Muscle of leg (tissue), 11 donors: ENCODE results near the gene FGGY. TPM values are rescaled to one million over a fixed set of nuclear protein-coding genes. Genes with fewer than 3 reads are reported as not detected.
A peak's percentile ranks its signal among the peaks of the same experiment; 100 is the strongest.
"Not testable (repeated sequence)": the region's sequence is repeated elsewhere in the genome, so short reads cannot be mapped to it uniquely, and the experiment has no call there.

Experiments
- DNase-seq: peaks from one replicate; pipeline ENCODE4 v3.0.0; 2013
- H3K27ac ChIP-seq: one replicate; pipeline ENCODE4 v1.5.1; 2013; ENCODE audit warnings: mild to moderate bottlenecking, low read length, control low read depth
- H3K27me3 ChIP-seq: one replicate; pipeline ENCODE4 v1.6.1; 2013; ENCODE audit warnings: low read length; ENCODE audit not compliant: control insufficient read depth, insufficient read depth
- H3K36me3 ChIP-seq: one replicate; pipeline ENCODE4 v1.6.1; 2013; ENCODE audit warnings: low read length; ENCODE audit not compliant: control insufficient read depth, insufficient read depth
- H3K4me1 ChIP-seq: one replicate; pipeline ENCODE4 v1.6.1; 2013; ENCODE audit warnings: low read length; ENCODE audit not compliant: control insufficient read depth, insufficient read depth
- H3K4me3 ChIP-seq: one replicate; pipeline ENCODE4 v1.5.1; 2013; ENCODE audit warnings: low read length, control low read depth
- H3K9me3 ChIP-seq: replicated peaks from 2 replicates; pipeline ENCODE4 v1.6.1; 2013; ENCODE audit warnings: low read depth, low read length; ENCODE audit not compliant: control insufficient read depth
- WGBS: methylation state at CpG from one replicate; pipeline ENCODE4 v1.1.5; 2013; ENCODE audit warnings: missing lambda C conversion rate; ENCODE audit not compliant: insufficient coverage; 5-methylcytosine and 5-hydroxymethylcytosine counted together
- polyA plus RNA-seq, 8 donors: library from polyadenylated mRNA; unstranded; fragments of 120-200 nt; gene quantifications; one replicate each; pipeline versions ENCODE4 v1.2.1 to v1.2.3, GENCODE V29; 2013; ENCODE audit warnings: inconsistent platforms in 1 of 8, low replicate concordance in 1 of 8; ENCODE audit not compliant: insufficient read length in 8 of 8, insufficient read depth in 1 of 8
- total RNA-seq: library from RNA; stranded (reverse); fragments of 120-200 nt; gene quantifications from one replicate; pipeline ENCODE4 v1.2.4, GENCODE V29; 2013

FGGY gene
- total and polyA plus RNA-seq, 9 donors, result 8.0 to 23.7 (median 12.7) TPM

- Histone ChIP-seq H3K4me3 (no peak overlapping the region), H3K27me3 (no peaks in the 10 kb centered on the region), H3K36me3 (no peaks in the 10 kb centered on the region), H3K9me3 (no peaks in the 10 kb centered on the region), H3K4me1 (no peaks in the 10 kb centered on the region), H3K27ac (no peak overlapping the region)
- no CpG with 5 or more reads among the region's 1 CpG for WGBS
- DNase-seq, result no peak
These were observed 334.8 kb downstream of the FGGY start for GRCh38 chr1:59631561-59632255.

- DNase-seq, result no peak
- H3K36me3 ChIP-seq, result no peaks in the 10 kb centered on the region
- peaks cover 11% of the 10 kb centered on the region for H3K4me1 ChIP-seq
- no peaks in the 10 kb centered on the region for H3K9me3 ChIP-seq
- no peak overlapping the region for H3K4me3 ChIP-seq
- WGBS, result no CpG with 5 or more reads among the region's 2 CpGs
- H3K27ac ChIP-seq, result no peak overlapping the region
- H3K27me3 ChIP-seq, result no peaks in the 10 kb centered on the region
These were observed 338.2 kb downstream of the FGGY start for GRCh38 chr1:59635097-59635496.

DNA sequence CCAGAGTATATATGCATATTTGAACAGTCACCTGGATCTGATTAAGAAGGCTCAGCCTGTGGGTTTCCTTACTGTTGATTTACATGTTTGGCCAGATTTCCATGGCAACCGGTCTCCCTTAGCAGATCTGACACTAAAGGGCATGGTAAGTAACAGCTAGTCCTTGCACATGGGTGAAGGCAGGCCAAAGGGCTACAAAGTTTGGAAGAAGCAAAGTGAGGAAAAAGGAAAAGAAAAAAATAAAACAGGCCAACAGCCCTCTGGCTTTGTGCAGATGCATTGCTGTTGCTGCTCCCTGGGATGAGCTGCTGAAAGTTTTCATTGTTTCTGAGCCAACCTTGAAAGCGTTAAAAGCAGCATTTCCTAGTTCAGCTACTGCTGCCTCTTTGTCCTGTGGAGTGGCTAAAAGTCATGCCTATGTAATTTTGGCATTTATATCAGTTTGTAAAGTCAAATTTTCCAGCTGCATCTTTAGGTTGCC lies 341.4 kb downstream of the FGGY start:
- peak; percentile 92 for DNase-seq
- H3K27ac ChIP-seq, result peak overlapping the region; percentile 71
- no peak overlapping the region for H3K4me3 ChIP-seq
- no peaks in the 10 kb centered on the region for H3K9me3 ChIP-seq
- no peaks in the 10 kb centered on the region for H3K27me3 ChIP-seq
- 10% methylated on average over 2 of the region's 2 CpGs for WGBS
- H3K36me3 ChIP-seq, result no peaks in the 10 kb centered on the region
- H3K4me1 ChIP-seq, result peaks cover 13% of the 10 kb centered on the region

DNA sequence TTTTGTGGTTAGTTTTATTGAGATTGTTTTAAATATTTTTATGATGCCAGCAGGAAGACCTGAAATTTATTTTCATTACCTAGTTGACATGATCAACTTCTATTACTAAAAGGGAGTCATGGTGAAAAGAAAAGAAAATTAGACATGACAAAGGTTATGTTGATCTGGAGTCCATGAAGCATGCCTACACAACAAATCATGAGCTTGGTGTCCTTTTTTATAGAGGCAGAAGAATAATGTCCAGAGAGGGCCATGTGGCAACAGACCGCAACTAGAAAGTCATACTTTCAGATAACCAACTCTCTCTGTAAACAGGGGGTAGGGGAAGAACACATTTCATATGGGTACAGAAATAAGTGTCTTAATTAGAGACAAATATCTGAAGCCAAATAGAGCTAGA lies 342.4 kb downstream of the FGGY start:
- H3K4me1 ChIP-seq, result peaks cover 13% of the 10 kb centered on the region
- no peak overlapping the region for H3K27ac ChIP-seq
- no peaks in the 10 kb centered on the region for H3K9me3 ChIP-seq
- no peaks in the 10 kb centered on the region for H3K36me3 ChIP-seq
- H3K27me3 ChIP-seq, result no peaks in the 10 kb centered on the region
- no peak for DNase-seq
- WGBS, result no CpG with 5 or more reads among the region's 1 CpG
- H3K4me3 ChIP-seq, result no peak overlapping the region

DNA sequence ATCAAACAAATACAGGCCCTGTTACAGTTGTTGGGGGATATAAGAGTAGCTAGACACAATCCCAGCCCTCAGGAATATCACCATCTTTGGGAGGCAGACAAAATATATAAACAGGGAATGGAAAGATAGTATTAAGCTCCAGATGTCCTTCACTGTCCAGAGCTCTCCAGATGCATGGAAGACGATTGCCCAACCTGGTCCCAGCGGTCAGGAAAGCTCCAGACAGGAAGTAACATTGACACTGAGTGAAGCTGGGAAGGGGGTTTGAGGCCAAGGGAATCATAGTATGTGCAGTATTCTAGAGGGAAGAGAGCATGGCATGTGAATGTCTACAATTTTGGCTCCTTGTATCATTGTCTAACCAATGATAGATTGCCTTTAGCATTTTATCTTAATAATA lies 344.0 kb downstream of the FGGY start:
- no peak overlapping the region for H3K27ac ChIP-seq
- H3K9me3 ChIP-seq, result no peaks in the 10 kb centered on the region
- WGBS, result 24% methylated on average over 2 of the region's 2 CpGs
- no peaks in the 10 kb centered on the region for H3K36me3 ChIP-seq
- DNase-seq, result peak; percentile 89
- H3K4me1 ChIP-seq, result peaks cover 13% of the 10 kb centered on the region
- no peak overlapping the region for H3K4me3 ChIP-seq
- no peaks in the 10 kb centered on the region for H3K27me3 ChIP-seq

DNA sequence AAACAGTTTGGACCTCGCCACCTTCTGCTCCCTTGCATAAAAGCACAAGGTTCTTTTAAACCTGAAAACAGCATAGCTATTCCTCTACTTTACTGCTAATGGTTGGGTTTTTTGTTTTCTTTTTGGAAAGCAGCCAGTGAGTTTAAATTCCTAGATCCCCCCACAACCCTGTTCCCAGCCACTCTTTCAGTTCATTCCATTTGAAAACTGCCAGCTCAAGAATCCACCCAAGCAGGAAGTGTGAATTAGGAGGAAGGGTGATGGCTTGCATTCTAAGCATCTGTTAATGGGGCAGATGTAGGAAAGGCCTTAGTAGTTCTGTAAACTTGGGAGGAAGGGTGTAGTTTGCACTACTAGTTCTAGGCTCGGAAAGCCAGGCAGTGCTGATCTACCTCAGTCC lies 344.9 kb downstream of the FGGY start:
- Histone ChIP-seq H3K9me3 (no peaks in the 10 kb centered on the region), H3K27me3 (no peaks in the 10 kb centered on the region), H3K4me1 (peaks cover 13% of the 10 kb centered on the region), H3K27ac (no peak overlapping the region), H3K4me3 (no peak overlapping the region), H3K36me3 (no peaks in the 10 kb centered on the region)
- peak; percentile 11 for DNase-seq
- WGBS, result no CpG with 5 or more reads among the region's 2 CpGs

DNA sequence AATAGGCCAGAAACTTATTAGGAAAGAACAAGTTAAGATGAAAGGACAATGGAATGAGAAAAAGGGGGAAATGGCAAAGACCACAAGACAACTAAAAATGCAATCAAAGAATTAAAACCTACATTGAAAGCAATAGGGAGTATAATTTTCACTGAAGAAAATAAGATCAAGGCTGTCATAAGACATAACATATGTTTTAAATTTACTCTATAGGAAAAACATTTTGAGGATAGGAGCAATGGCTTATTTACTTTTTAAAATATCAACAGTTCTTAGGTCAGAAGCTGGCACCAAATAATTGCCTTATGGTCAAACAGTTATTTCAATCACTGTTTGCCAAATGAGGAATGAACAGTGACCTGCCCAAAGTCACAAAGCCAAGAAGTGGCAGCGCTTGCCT lies 346.6 kb downstream of the FGGY start:
- no peak overlapping the region for H3K27ac ChIP-seq
- H3K4me1 ChIP-seq, result peaks cover 8% of the 10 kb centered on the region
- no peak overlapping the region for H3K4me3 ChIP-seq
- no peak for DNase-seq
- no CpG with 5 or more reads among the region's 1 CpG for WGBS
- H3K27me3 ChIP-seq, result no peaks in the 10 kb centered on the region
- no peaks in the 10 kb centered on the region for H3K9me3 ChIP-seq
- no peaks in the 10 kb centered on the region for H3K36me3 ChIP-seq

DNA sequence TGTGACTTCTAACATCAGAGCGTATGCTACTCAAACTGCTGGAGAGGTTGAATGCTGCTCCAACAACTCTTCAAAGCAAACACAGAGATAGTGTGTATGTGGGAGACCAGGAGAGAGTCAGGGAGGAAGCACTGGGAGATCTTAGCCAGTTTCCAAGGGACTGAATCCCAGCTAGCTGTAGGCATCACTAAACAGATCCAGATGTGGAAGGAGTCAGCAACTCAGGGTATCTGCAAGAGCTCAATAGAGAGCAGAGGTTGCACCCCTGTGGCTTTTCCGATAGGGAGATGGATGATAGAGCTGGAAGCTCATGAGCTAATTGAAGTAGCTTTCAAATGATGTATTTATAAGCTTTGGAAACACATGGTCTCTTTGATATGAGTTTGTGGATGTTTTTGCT lies 349.0 kb downstream of the FGGY start:
- peaks cover 2% of the 10 kb centered on the region for H3K4me1 ChIP-seq
- no peaks in the 10 kb centered on the region for H3K9me3 ChIP-seq
- peak; percentile 26 for DNase-seq
- H3K36me3 ChIP-seq, result no peaks in the 10 kb centered on the region
- no peaks in the 10 kb centered on the region for H3K27me3 ChIP-seq
- no peak overlapping the region for H3K4me3 ChIP-seq
- H3K27ac ChIP-seq, result no peak overlapping the region
- no CpG with 5 or more reads among the region's 2 CpGs for WGBS

DNA sequence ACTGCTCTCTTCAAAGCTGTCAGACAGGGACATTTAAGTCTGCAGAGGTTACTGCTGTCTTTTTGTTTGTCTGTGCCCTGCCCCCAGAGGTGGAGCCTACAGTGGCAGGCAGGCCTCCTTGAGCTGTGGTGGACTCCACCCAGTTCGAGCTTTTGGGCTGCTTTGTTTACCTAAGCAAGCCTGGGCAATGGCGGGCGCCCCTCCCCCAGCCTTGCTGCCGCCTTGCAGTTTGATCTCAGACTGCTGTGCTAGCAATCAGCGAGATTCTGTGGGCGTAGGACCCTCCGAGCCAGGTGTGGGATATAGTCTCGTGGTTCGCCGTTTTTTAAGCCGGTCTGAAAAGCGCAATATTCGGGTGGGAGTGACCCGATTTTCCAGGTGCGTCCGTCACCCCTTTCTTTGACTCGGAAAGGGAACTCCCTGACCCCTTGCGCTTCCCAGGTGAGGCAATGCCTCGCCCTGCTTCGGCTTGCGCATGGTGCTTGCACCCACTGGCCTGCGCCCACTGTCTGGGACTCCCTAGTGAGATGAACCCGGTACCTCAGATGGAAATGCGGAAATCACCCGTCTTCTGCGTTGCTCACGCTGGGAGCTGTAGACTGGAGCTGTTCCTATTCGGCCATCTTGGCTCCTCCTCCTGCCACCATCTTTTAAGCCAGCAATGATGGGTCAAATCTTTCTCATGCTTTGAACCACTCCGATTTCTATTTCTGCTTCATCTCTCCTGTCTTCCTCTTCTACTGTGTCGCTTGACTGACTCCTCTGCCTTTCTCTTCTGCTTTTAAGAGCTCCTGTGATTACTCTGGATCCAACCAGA lies 356.5 kb downstream of the FGGY start:
- not testable (repeated sequence) for DNase-seq, H3K27ac ChIP-seq, H3K9me3 ChIP-seq, H3K27me3 ChIP-seq, H3K4me1 ChIP-seq, H3K4me3 ChIP-seq, H3K36me3 ChIP-seq
- 93% methylated on average over 11 of the region's 30 CpGs for WGBS

- WGBS, result 70% methylated on average over 1 of the region's 2 CpGs
- H3K4me3 ChIP-seq, result no peak overlapping the region
- no peak for DNase-seq
- no peaks in the 10 kb centered on the region for H3K27me3 ChIP-seq
- no peaks in the 10 kb centered on the region for H3K4me1 ChIP-seq
- no peak overlapping the region for H3K27ac ChIP-seq
- H3K9me3 ChIP-seq, result no peaks in the 10 kb centered on the region
- H3K36me3 ChIP-seq, result no peaks in the 10 kb centered on the region
These were observed 357.1 kb downstream of the FGGY start for GRCh38 chr1:59653968-59654367.
